Epithelial cell of esophagus (primary cell): ENCODE data around the gene QRICH1.

Experiments
- DNase-seq: peaks from one replicate; pipeline ENCODE4 v3.0.0; 2010; ENCODE audit warnings: low read depth
- H3K4me3 ChIP-seq: 2 replicates; pipeline ENCODE4 v1.5.1; 2011; ENCODE audit warnings: mild to moderate bottlenecking, low read length, control low read depth
- TF ChIP-seq, protein P1 (sequence below): IDR thresholded peaks from 2 replicates; pipeline ENCODE4 v1.5.1; 2011; ENCODE audit warnings: low read depth, mild to moderate bottlenecking, low read length, control low read depth, inconsistent platforms; ENCODE audit not compliant: insufficient read depth; ENCODE audit errors: missing control alignments

The QRICH1 gene

DNA sequence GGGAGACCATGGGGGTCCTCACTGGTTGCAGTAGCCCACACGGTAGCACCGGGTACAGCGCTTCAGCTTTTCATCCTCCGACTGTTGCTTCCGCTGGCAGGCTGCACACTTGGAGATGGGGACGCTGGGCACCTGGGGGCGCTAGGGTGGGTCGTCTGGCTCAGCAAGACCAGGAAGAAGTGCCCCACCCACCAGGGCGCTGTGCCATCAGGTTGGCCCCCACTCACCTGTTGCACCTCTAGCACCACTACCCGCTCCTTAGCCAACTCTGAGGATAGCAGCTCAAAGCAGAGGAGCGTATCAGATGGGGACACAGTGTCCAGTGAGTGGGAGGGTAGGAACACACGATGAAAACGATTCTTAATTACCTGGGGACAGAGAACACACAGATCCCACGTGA lies 18.4 kb upstream of the QRICH1 start:
- H3K4me3 ChIP-seq = no peak overlapping the region
- TF ChIP-seq, protein P1, sequence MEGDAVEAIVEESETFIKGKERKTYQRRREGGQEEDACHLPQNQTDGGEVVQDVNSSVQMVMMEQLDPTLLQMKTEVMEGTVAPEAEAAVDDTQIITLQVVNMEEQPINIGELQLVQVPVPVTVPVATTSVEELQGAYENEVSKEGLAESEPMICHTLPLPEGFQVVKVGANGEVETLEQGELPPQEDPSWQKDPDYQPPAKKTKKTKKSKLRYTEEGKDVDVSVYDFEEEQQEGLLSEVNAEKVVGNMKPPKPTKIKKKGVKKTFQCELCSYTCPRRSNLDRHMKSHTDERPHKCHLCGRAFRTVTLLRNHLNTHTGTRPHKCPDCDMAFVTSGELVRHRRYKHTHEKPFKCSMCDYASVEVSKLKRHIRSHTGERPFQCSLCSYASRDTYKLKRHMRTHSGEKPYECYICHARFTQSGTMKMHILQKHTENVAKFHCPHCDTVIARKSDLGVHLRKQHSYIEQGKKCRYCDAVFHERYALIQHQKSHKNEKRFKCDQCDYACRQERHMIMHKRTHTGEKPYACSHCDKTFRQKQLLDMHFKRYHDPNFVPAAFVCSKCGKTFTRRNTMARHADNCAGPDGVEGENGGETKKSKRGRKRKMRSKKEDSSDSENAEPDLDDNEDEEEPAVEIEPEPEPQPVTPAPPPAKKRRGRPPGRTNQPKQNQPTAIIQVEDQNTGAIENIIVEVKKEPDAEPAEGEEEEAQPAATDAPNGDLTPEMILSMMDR = no peak
- DNase-seq = no peak

DNA sequence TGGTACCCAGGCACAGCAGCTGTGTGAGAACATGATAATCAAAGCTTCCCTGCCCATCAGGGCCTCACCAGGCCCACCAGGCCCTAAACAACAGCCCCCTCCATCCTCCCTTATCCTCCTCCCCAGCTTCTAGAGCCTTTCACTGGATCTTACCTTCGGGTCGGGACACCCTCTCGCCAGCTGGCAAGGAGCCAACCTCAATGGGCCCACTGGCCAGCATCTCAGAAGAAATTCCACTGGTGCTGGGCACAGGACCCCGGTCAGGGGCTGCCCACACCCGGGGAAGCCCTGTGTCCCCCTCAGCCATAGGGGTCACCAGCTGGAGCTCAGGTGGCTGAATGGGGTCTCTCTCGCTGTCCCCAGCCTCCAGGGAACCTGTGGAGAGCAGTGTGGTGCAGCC lies 17.5 kb upstream of the QRICH1 start:
- no peak for DNase-seq
- TF ChIP-seq, protein P1 = no peak
- no peak overlapping the region for H3K4me3 ChIP-seq

DNA sequence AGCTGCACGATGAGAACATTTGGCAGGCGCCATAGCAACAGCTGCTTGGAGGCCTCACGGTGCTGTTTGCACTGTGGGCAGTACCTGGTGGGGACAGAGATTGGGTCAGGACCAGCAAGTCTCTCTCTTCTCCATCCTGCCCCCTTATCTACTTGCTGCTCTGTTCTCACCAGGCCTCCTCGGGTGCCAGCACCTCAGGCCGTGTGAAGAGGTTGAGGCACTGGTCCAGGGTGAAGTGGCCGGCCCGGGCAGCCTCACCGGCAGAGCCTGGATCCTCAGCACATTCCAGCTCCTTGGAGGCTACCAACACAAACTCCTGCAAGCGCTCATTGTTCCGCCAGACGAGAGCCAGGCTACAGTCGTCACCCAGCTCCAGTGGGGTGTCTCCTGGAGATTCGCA lies 16.9 kb upstream of the QRICH1 start:
- DNase-seq = no peak
- H3K4me3 ChIP-seq = no peak overlapping the region

DNA sequence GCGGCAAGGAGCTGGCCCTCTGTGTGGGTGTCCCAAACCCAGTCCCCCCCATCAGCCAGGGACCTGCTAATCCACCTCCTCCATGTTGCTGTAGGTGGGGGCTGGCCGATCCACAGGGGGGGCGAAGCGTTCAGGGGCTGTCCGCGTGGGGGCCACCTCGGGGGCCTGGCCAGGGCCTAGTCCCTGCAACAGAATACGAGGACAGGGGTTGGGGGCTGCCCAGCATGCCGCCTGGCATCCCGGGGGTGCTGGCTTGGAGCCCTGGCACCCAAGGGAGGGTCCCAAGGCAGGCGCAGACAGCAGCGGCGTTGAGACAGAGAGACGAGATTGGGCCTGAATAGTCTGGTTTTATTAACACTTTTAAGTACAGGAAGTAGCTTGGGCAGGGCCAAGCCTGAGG lies 14.5 kb upstream of the QRICH1 start:
- TF ChIP-seq, protein P1 = no peak
- no peak overlapping the region for H3K4me3 ChIP-seq
- no peak for DNase-seq

More for the DNA sequence above, 16.9 kb upstream of the QRICH1 start:
- TF ChIP-seq, protein P1 = no peak

DNA sequence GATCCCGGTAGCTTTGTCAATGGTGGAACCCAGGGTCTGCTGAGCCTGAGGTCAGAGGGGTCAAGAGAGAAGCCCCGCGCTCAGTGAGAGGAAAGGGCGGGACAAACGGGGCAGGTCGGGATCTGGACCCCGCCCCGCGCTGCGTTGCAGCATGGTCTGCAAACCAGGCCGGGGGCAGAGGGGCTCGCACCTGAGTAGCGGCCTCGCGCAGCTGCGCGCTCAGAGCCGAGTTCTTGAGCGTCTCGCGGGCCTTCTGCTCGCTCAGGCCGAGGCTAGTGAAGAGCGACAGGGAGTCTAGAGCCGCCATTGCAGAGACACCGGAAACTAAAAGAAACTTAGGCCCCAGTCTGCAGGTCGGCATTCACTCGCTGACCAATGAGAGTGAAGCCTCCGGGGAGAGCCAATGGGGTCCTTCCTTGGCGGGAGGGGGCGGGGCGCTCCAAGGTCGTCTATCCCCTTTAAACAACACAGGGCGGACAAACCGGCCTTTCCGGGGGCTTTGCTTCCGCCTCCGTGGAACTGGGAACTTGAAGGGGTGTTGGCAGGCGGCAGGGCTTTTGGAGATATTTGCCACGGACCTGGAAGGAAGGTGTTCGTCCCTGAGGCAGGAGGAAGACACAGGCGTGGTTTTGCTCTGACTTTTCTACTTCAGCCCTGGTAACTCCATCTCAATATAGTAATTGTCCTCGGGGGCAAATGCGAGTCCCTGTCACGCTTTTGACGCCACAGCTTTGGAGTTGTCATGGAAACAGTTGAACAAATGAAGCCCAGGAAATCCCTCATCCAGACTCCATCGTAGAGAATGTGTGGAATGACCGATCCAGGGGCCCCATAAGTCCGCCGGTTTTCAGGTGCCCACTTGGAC lies 10.8 kb upstream of the QRICH1 start, which contains the start of gene QARS1:
Gene QARS1, minus strand, starts transcription at position 331 of the 865 bp plus-strand sequence. Its CDS starts 24 bp downstream, at position 307.
- DNase-seq = peak; percentile 93
- TF ChIP-seq, protein P1 = no peak
- H3K4me3 ChIP-seq = peak within 1 kb of the TSS; percentile 66

DNA sequence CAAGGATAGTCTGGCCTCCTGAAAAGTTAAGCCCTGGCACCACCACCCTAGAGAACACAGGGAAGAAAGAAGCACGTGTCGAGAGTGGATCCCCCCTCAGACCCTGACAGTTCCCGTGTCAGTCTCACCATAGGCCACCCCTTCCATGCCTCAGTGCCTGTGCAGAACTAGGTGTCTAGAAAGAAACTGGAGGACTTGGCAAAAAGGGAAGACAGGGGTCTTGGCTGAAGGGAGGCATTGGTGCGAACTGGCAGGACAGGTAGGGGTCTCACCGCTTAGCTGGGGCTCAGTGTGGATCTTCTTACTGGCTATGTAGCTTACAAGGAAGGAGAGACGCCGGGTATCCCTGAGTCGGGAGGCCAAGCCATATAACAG lies 10.2 kb upstream of the QRICH1 start:
- TF ChIP-seq, protein P1 = no peak
- no peak for DNase-seq
- H3K4me3 ChIP-seq = peak overlapping the region; percentile 66
